Cardiac fibroblast (primary cell): ENCODE results near the gene EYS.

Source experiments
- DNase-seq, 2 donors: peaks; one replicate each; pipeline versions ENCODE4 v3.0.0 to v3.0.0-alpha.2; 2010; ENCODE audit warnings: low read depth in 2 of 2
- H3K4me3 ChIP-seq, 2 donors: replicated peaks in 1 of 2; 1 replicate in 1 of 2; 2 replicates in 1 of 2; pipeline ENCODE4 v1.5.1; 2011; ENCODE audit warnings: low read depth in 2 of 2, low read length in 2 of 2, mild to moderate bottlenecking in 2 of 2, moderate library complexity in 1 of 2
- CTCF ChIP-seq: IDR thresholded peaks from one replicate; pipeline ENCODE4 v1.5.1; 2011; ENCODE audit warnings: low read depth, mild to moderate bottlenecking, low read length, inconsistent platforms

EYS gene

GRCh38 chr6:64996301-64996700, 710.7 kb downstream of the EYS start:
- H3K4me3 ChIP-seq: no peak overlapping the region
- no peak for DNase-seq
- no peak for TF ChIP-seq CTCF

- TF ChIP-seq CTCF: no peak
- no peak for DNase-seq
- H3K4me3 ChIP-seq: no peak overlapping the region
Observed at GRCh38 chr6:64990652-64991304, 716.2 kb downstream of the EYS start.

DNA sequence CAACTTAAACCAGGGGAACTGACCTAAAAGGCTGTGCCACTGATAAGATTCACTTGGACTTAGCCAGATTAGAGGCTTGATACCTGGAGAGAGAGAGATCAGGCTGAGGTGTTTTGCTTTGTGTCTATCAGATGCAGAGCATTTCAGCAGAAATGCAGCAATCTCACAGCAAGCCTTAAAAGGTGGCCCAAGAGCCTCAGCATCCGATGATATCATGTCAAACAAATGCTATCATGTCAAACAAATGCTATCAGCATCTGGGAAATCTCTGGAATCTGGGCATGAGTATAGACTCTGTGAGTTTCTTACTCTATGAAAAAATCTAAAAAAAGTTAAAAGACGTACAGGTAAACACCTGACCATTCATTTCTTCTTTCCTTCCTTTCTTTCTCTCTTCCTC, 718.9 kb downstream of the EYS start:
- no peak overlapping the region for H3K4me3 ChIP-seq
- DNase-seq: no peak
- TF ChIP-seq CTCF: no peak

DNA sequence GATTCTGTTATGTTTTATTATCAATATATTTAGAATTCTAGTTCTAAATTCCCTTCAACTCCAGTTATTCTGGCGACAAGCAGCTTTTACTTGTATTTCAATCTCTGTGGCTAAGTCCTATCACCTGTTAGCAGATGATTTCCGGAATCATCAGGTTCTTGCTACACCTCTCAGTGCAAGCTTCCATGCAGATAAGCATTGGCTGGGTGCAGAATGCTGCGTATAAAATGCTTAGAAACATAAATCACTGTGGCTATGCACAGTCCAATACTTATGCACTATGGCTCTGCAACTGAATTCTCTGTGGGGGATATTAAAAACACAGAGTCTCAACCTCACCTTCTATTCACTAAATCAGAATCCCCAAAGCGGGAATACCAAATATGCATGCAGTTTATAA, 720.0 kb downstream of the EYS start:
- no peak for TF ChIP-seq CTCF
- no peak for DNase-seq
- no peak overlapping the region for H3K4me3 ChIP-seq

- DNase-seq: peak in 1 of 2 donors; percentile 3
- TF ChIP-seq CTCF: no peak
- H3K4me3 ChIP-seq: no peak overlapping the region
Observed at GRCh38 chr6:64985726-64986125, 721.3 kb downstream of the EYS start.

DNA sequence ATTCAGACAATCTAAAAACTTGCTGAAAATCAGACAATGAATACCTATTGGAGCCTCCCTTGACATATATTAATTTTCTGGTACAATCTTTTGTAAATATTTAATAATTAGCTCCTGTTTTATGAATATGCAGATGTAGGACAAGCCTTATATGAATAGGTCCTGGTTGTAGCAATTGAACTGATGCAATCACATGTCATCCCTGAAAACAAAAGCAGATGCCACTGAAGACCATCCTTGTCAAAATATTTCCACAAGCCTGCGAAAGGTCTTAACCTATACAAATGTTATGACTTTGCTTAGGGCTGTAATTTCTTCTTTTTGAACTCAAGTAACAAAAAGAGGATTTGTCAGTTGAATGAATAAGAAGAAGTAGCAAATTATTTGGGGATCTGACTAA, 722.1 kb downstream of the EYS start:
- no peak overlapping the region for H3K4me3 ChIP-seq
- no peak for TF ChIP-seq CTCF
- no peak for DNase-seq

GRCh38 chr6:64983089-64983488, 723.9 kb downstream of the EYS start:
- DNase-seq: no peak
- H3K4me3 ChIP-seq: no peak overlapping the region
- no peak for TF ChIP-seq CTCF
